Neural cell (in vitro differentiated cells): ENCODE data around the gene MYH7B.

Experiments used
- EP300 ChIP-seq: fragments of 450-650 bp; conservative IDR thresholded peaks from 2 replicates; pipeline ENCODE4 v1.6.1; 2014; ENCODE audit warnings: antibody characterized with exemption, mild to moderate bottlenecking, moderate library complexity; ENCODE audit not compliant: poor library complexity, severe bottlenecking
- MXI1 ChIP-seq: fragments of 450-650 bp; conservative IDR thresholded peaks from 2 replicates; pipeline ENCODE4 v1.6.1; 2014; ENCODE audit warnings: antibody characterized with exemption, mild to moderate bottlenecking; ENCODE audit not compliant: poor library complexity, severe bottlenecking
- POLR2AphosphoS5 ChIP-seq: IDR thresholded peaks from 2 replicates; pipeline ENCODE4 v1.6.1; 2012
- SMC3 ChIP-seq: fragments of 450-650 bp; conservative IDR thresholded peaks from 2 replicates; pipeline ENCODE4 v1.6.1; 2014; ENCODE audit warnings: antibody characterized with exemption, mild to moderate bottlenecking, moderate library complexity; ENCODE audit not compliant: poor library complexity
- TF ChIP-seq, protein P1 (sequence below): fragments of 450-650 bp; IDR thresholded peaks from 2 replicates; pipeline ENCODE4 v1.5.1; 2014; ENCODE audit warnings: antibody characterized with exemption, mild to moderate bottlenecking, moderate library complexity; ENCODE audit not compliant: poor library complexity, severe bottlenecking
- TF ChIP-seq, protein P2 (sequence below): IDR thresholded peaks from 2 replicates; pipeline ENCODE4 v1.6.1; 2012; ENCODE audit warnings: borderline replicate concordance

DNA sequence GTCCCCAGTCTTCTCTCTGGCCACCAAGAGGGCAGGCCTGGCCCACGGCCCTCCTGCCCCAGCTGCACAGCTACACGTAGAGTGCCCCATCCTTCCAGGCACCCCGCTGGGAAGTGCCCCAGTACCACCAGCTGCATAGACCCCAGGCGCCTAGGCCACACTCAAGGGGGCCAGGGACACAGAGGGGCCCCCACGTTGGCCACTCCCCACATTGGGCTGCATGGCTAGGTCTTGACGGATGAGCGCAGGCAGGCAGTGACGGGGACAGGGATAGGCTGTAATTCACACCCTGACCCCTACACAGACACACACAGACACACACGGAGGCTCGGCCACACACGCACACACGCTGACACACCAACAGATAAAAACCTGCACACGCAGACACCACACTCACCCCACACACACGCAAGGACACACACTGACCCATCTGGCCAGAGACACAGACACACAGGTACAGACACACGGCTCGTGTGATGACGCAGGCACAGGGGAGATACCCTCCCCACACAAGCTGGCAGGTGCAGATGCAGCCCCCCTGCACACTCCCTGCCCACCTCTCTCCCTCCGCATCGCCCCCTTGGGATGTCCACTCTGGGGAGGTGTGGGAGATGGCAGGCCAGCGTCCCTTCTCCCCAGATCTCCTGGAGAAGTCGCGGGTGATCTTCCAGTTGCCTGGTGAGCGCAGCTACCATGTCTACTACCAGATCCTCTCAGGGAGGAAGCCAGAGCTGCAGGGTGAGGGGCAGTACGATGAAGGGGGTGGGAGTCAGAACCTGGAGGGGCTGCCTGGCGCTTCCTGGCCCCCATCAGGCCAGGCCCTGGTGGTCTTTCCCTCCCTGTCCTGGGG is 30.0 kb downstream of the MYH7B start:
- no peak for TF ChIP-seq EP300
- TF ChIP-seq, protein P1, sequence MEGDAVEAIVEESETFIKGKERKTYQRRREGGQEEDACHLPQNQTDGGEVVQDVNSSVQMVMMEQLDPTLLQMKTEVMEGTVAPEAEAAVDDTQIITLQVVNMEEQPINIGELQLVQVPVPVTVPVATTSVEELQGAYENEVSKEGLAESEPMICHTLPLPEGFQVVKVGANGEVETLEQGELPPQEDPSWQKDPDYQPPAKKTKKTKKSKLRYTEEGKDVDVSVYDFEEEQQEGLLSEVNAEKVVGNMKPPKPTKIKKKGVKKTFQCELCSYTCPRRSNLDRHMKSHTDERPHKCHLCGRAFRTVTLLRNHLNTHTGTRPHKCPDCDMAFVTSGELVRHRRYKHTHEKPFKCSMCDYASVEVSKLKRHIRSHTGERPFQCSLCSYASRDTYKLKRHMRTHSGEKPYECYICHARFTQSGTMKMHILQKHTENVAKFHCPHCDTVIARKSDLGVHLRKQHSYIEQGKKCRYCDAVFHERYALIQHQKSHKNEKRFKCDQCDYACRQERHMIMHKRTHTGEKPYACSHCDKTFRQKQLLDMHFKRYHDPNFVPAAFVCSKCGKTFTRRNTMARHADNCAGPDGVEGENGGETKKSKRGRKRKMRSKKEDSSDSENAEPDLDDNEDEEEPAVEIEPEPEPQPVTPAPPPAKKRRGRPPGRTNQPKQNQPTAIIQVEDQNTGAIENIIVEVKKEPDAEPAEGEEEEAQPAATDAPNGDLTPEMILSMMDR, result no peak
- no peak for TF ChIP-seq SMC3
- TF ChIP-seq POLR2AphosphoS5, result no peak
- no peak for TF ChIP-seq MXI1
- TF ChIP-seq, protein P2, sequence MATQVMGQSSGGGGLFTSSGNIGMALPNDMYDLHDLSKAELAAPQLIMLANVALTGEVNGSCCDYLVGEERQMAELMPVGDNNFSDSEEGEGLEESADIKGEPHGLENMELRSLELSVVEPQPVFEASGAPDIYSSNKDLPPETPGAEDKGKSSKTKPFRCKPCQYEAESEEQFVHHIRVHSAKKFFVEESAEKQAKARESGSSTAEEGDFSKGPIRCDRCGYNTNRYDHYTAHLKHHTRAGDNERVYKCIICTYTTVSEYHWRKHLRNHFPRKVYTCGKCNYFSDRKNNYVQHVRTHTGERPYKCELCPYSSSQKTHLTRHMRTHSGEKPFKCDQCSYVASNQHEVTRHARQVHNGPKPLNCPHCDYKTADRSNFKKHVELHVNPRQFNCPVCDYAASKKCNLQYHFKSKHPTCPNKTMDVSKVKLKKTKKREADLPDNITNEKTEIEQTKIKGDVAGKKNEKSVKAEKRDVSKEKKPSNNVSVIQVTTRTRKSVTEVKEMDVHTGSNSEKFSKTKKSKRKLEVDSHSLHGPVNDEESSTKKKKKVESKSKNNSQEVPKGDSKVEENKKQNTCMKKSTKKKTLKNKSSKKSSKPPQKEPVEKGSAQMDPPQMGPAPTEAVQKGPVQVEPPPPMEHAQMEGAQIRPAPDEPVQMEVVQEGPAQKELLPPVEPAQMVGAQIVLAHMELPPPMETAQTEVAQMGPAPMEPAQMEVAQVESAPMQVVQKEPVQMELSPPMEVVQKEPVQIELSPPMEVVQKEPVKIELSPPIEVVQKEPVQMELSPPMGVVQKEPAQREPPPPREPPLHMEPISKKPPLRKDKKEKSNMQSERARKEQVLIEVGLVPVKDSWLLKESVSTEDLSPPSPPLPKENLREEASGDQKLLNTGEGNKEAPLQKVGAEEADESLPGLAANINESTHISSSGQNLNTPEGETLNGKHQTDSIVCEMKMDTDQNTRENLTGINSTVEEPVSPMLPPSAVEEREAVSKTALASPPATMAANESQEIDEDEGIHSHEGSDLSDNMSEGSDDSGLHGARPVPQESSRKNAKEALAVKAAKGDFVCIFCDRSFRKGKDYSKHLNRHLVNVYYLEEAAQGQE, result no peak
